ENCODE measurements around the gene IRF9.

The IRF9 gene

GRCh38 chr14:24207625-24208024, 46.6 kb downstream of the IRF9 start:
- no peak for DNase-seq (ENCODE audit: low read depth, low spot score)
- no peak overlapping the region for H3K27ac ChIP-seq

- H3K27ac ChIP-seq, result no peak overlapping the region
- no peak for DNase-seq (ENCODE audit: low read depth, low spot score)
These were observed 50.2 kb downstream of the IRF9 start for GRCh38 chr14:24211311-24211710.

- peak within 1 kb of the TSS; percentile 96 for H3K27ac ChIP-seq
- DNase-seq (ENCODE audit: low read depth, low spot score), result peak; percentile 89
These were observed 52.1 kb downstream of the IRF9 start, which contains the start of gene CHMP4A for GRCh38 chr14:24212924-24213865. TSS of gene CHMP4A (minus strand) at chr14:24213488. CDS start at chr14:24213439, 49 bp downstream.

GRCh38 chr14:24213866-24214662, 53.0 kb downstream of the IRF9 start:
- DNase-seq (ENCODE audit: low read depth, low spot score), result no peak
- H3K27ac ChIP-seq, result peak overlapping the region; percentile 96

GRCh38 chr14:24215495-24216344, 54.7 kb downstream of the IRF9 start, which contains the start of gene MDP1:
TSS of gene MDP1 (minus strand) at chr14:24216066. CDS start at chr14:24215955, 111 bp downstream.
- DNase-seq (ENCODE audit: low read depth, low spot score), result peak; percentile 44
- peak within 1 kb of the TSS; percentile 75 for H3K27ac ChIP-seq

Measured in epithelial cell of prostate (primary cell).